MM.1S (cell line): ENCODE results near the gene PEAR1.

Experiments
- DNase-seq: peaks from one replicate; pipeline ENCODE4 v3.0.0-alpha.2; 2015
- H2AFZ ChIP-seq: fragments of 300-600 bp; sonication (generic); 2 replicates; pipeline ENCODE4 v1.6.0; 2016; ENCODE audit warnings: antibody characterized with exemption, low read length
- H3F3A ChIP-seq: fragments of 300-600 bp; sonication (generic); 2 replicates; pipeline ENCODE4 v1.6.1; 2016; ENCODE audit warnings: mild to moderate bottlenecking, antibody characterized with exemption, low read length, moderate library complexity, mixed read lengths; ENCODE audit not compliant: insufficient read depth
- H3K27ac ChIP-seq: fragments of 300-600 bp; sonication (generic); 2 replicates; pipeline ENCODE4 v1.5.1; 2016; ENCODE audit warnings: mild to moderate bottlenecking, low read length
- H3K27me3 ChIP-seq: fragments of 300-600 bp; sonication (generic); replicated peaks from 2 replicates; pipeline ENCODE4 v1.6.0; 2016; ENCODE audit warnings: low read length; ENCODE audit not compliant: insufficient read depth
- H3K36me3 ChIP-seq: fragments of 300-600 bp; sonication (generic); replicated peaks from 2 replicates; pipeline ENCODE4 v1.6.1; 2016; ENCODE audit warnings: mild to moderate bottlenecking, low read length, mixed read lengths; ENCODE audit not compliant: insufficient read depth
- H3K4me1 ChIP-seq: fragments of 300-600 bp; sonication (generic); 2 replicates; pipeline ENCODE4 v1.6.1; 2016; ENCODE audit warnings: low read length, mixed read lengths
- H3K4me2 ChIP-seq: fragments of 300-600 bp; sonication (generic); 2 replicates; pipeline ENCODE4 v1.6.0; 2016; ENCODE audit warnings: low read depth, low read length
- H3K4me3 ChIP-seq: fragments of 300-600 bp; sonication (generic); 2 replicates; pipeline ENCODE4 v1.5.1; 2016; ENCODE audit warnings: low read length, mixed read lengths
- H3K79me2 ChIP-seq: fragments of 300-600 bp; sonication (generic); 2 replicates; pipeline ENCODE4 v1.6.1; 2016; ENCODE audit warnings: mixed run types, low read length, mixed read lengths
- H3K9ac ChIP-seq: fragments of 300-600 bp; sonication (generic); 2 replicates; pipeline ENCODE4 v1.6.1; 2016; ENCODE audit warnings: low read length, mixed read lengths
- H3K9me2 ChIP-seq: fragments of 300-600 bp; sonication (generic); replicated peaks from 2 replicates; pipeline ENCODE4 v1.6.1; 2016; ENCODE audit warnings: mild to moderate bottlenecking, low read length, mixed read lengths; ENCODE audit not compliant: insufficient read depth
- H3K9me3 ChIP-seq: fragments of 300-600 bp; sonication (generic); replicated peaks from 2 replicates; pipeline ENCODE4 v1.6.1; 2016; ENCODE audit warnings: mild to moderate bottlenecking, low read length, mixed read lengths; ENCODE audit not compliant: insufficient read depth
- H4K20me1 ChIP-seq: fragments of 300-600 bp; sonication (generic); 2 replicates; pipeline ENCODE4 v1.6.1; 2016; ENCODE audit warnings: mild to moderate bottlenecking, low read length, moderate library complexity, mixed read lengths; ENCODE audit not compliant: insufficient read depth
- CTCF ChIP-seq: fragments of 300-600 bp; sonication (generic); IDR thresholded peaks from 2 replicates; pipeline ENCODE4 v1.5.1; 2016; ENCODE audit warnings: antibody characterized with exemption, low read length, mixed read lengths
- EZH2 ChIP-seq: fragments of 300-600 bp; sonication (generic); optimal IDR thresholded peaks from 2 replicates; pipeline ENCODE3; 2017; ENCODE audit warnings: low read depth, mild to moderate bottlenecking, antibody characterized with exemption, low read length, mixed read lengths
- EZH2phosphoT487 ChIP-seq: fragments of 300-600 bp; sonication (generic); IDR thresholded peaks from 2 replicates; pipeline ENCODE4 v1.6.1; 2018; ENCODE audit warnings: antibody characterized with exemption, low read length

Gene PEAR1

GRCh38 chr1:156900896-156901589 is 7.5 kb downstream of the PEAR1 start:
- H3K9me2 ChIP-seq, result no peaks in the 10 kb centered on the region
- DNase-seq, result no peak
- H3K36me3 ChIP-seq, result no peaks in the 10 kb centered on the region
- no peak overlapping the region for H3K4me2 ChIP-seq
- TF ChIP-seq EZH2, result no peak
- TF ChIP-seq CTCF, result no peak
- no peak for TF ChIP-seq EZH2phosphoT487
- H4K20me1 ChIP-seq, result no peaks in the 10 kb centered on the region
- H3K9ac ChIP-seq, result no peak overlapping the region
- no peaks in the 10 kb centered on the region for H3K4me1 ChIP-seq
- H3K4me3 ChIP-seq, result no peak overlapping the region
- H2AFZ ChIP-seq, result no peak overlapping the region
- no peak overlapping the region for H3K27ac ChIP-seq
- no peaks in the 10 kb centered on the region for H3F3A ChIP-seq
- no peaks in the 10 kb centered on the region for H3K79me2 ChIP-seq
- H3K9me3 ChIP-seq, result no peaks in the 10 kb centered on the region
- peaks cover 99% of the 10 kb centered on the region for H3K27me3 ChIP-seq

- no peak overlapping the region for H3K9ac ChIP-seq
- H3K4me2 ChIP-seq, result no peak overlapping the region
- H3K9me2 ChIP-seq, result no peaks in the 10 kb centered on the region
- H3K27ac ChIP-seq, result no peak overlapping the region
- no peaks in the 10 kb centered on the region for H3K36me3 ChIP-seq
- H2AFZ ChIP-seq, result no peak overlapping the region
- H4K20me1 ChIP-seq, result no peaks in the 10 kb centered on the region
- TF ChIP-seq EZH2phosphoT487, result no peak
- TF ChIP-seq CTCF, result no peak
- no peak for TF ChIP-seq EZH2
- H3K27me3 ChIP-seq, result peaks cover 99% of the 10 kb centered on the region
- H3K9me3 ChIP-seq, result no peaks in the 10 kb centered on the region
- DNase-seq, result no peak
- H3K4me3 ChIP-seq, result no peak overlapping the region
- no peaks in the 10 kb centered on the region for H3K79me2 ChIP-seq
- H3F3A ChIP-seq, result no peaks in the 10 kb centered on the region
- no peaks in the 10 kb centered on the region for H3K4me1 ChIP-seq
These were observed 8.0 kb downstream of the PEAR1 start for GRCh38 chr1:156901590-156901900.

- DNase-seq, result no peak
- Histone ChIP-seq H3K4me1 (no peaks in the 10 kb centered on the region), H3K4me3 (no peak overlapping the region), H3K27me3 (peaks cover 98% of the 10 kb centered on the region), H4K20me1 (no peaks in the 10 kb centered on the region), H3F3A (no peaks in the 10 kb centered on the region), H3K9ac (no peak overlapping the region), H3K36me3 (no peaks in the 10 kb centered on the region), H2AFZ (no peak overlapping the region), H3K79me2 (no peaks in the 10 kb centered on the region), H3K4me2 (no peak overlapping the region), H3K9me3 (no peaks in the 10 kb centered on the region), H3K9me2 (no peaks in the 10 kb centered on the region), H3K27ac (no peak overlapping the region)
- TF ChIP-seq EZH2 (no peak), EZH2phosphoT487 (no peak), CTCF (no peak)
These were observed 8.7 kb downstream of the PEAR1 start for GRCh38 chr1:156901966-156902915.
